GM21529 (cell line): ENCODE results near the gene DUS2.
A peak's percentile ranks its signal among the peaks of the same experiment; 100 is the strongest.
"Not testable (repeated sequence)": the region's sequence is repeated elsewhere in the genome, so short reads cannot be mapped to it uniquely, and the experiment has no call there.

ENCODE experiments used
- ATAC-seq: cut with Tn5 transposase; IDR thresholded peaks from one replicate; pipeline ENCODE4 v1.9.1; 2021; ENCODE audit not compliant: unreplicated experiment

DUS2 gene

GRCh38 chr16:67998231-67998778 lies 24.8 kb upstream of the DUS2 start:
- ATAC-seq = not testable (repeated sequence)

- not testable (repeated sequence) for ATAC-seq
Observed at GRCh38 chr16:67998779-67999688, 24.1 kb upstream of the DUS2 start, which contains the start of gene DPEP2. Gene DPEP2 (minus strand): TSS chr16:67999484. CDS start chr16:67993212, 6,272 bp downstream.

GRCh38 chr16:67999985-68000384 lies 23.1 kb upstream of the DUS2 start:
- ATAC-seq = no peak

GRCh38 chr16:68000450-68000849 lies 22.6 kb upstream of the DUS2 start:
- no peak for ATAC-seq

GRCh38 chr16:68003031-68003430 lies 20.1 kb upstream of the DUS2 start:
- no peak for ATAC-seq

- no peak for ATAC-seq
Observed at GRCh38 chr16:68005211-68005610, 17.9 kb upstream of the DUS2 start.

- ATAC-seq = no peak
Observed at GRCh38 chr16:68005786-68006286, 17.2 kb upstream of the DUS2 start.

- no peak for ATAC-seq
Observed at GRCh38 chr16:68009157-68009735, 13.8 kb upstream of the DUS2 start.

GRCh38 chr16:68009872-68010271 lies 13.2 kb upstream of the DUS2 start:
- not testable (repeated sequence) for ATAC-seq

- no peak for ATAC-seq
Observed at GRCh38 chr16:68013440-68013839, 9.6 kb upstream of the DUS2 start.

GRCh38 chr16:68015681-68016080 lies 7.4 kb upstream of the DUS2 start, which contains the start of gene DPEP2NB:
Gene DPEP2NB (minus strand): TSS chr16:68015911. CDS start chr16:68015770, 141 bp downstream.
- no peak for ATAC-seq

- no peak for ATAC-seq
Observed at GRCh38 chr16:68019167-68019680, 3.9 kb upstream of the DUS2 start.

- no peak for ATAC-seq
Observed at GRCh38 chr16:68021490-68021889, 1.6 kb upstream of the DUS2 start.

- peak; percentile 5 for ATAC-seq
Observed at GRCh38 chr16:68022278-68022727, 781 bp upstream of the DUS2 start.

- no peak for ATAC-seq
Observed at GRCh38 chr16:68028996-68029395, 5.9 kb downstream of the DUS2 start.

GRCh38 chr16:68030108-68030507 lies 7.0 kb downstream of the DUS2 start:
- ATAC-seq = not testable (repeated sequence)

GRCh38 chr16:68031951-68032350 lies 8.9 kb downstream of the DUS2 start:
- no peak for ATAC-seq

GRCh38 chr16:68033101-68033500 lies 10.0 kb downstream of the DUS2 start:
- ATAC-seq = no peak

- no peak for ATAC-seq
Observed at GRCh38 chr16:68035227-68035626, 12.1 kb downstream of the DUS2 start.

GRCh38 chr16:68037841-68038597 lies 14.9 kb downstream of the DUS2 start:
- ATAC-seq = no peak
